KMS-11 (cell line): Measurements from ENCODE around the gene ITPKB.
"Not testable (repeated sequence)": the region's sequence is repeated elsewhere in the genome, so short reads cannot be mapped to it uniquely, and the experiment has no call there.

Source experiments
- H2AFZ ChIP-seq: fragments of 200-600 bp; sonication (generic); 2 replicates; pipeline ENCODE4 v1.6.1; 2016; ENCODE audit warnings: antibody characterized with exemption, mixed run types, low read depth
- H3K27ac ChIP-seq: fragments of 200-600 bp; sonication (generic); 2 replicates; pipeline ENCODE4 v1.6.1; 2016; ENCODE audit warnings: mild to moderate bottlenecking, mixed run types
- H3K27me3 ChIP-seq: fragments of 200-600 bp; sonication (generic); 2 replicates; pipeline ENCODE4 v1.6.1; 2017; ENCODE audit warnings: mild to moderate bottlenecking, low read depth, mixed run types, moderate library complexity; ENCODE audit not compliant: insufficient read depth
- H3K36me3 ChIP-seq: fragments of 200-600 bp; sonication (generic); 2 replicates; pipeline ENCODE4 v1.6.1; 2017; ENCODE audit warnings: mild to moderate bottlenecking, mixed run types; ENCODE audit not compliant: insufficient read depth
- H3K4me1 ChIP-seq: fragments of 200-600 bp; sonication (generic); 2 replicates; pipeline ENCODE4 v1.6.1; 2016; ENCODE audit warnings: mild to moderate bottlenecking, low read depth, mixed run types; ENCODE audit not compliant: poor library complexity, severe bottlenecking
- H3K4me2 ChIP-seq: fragments of 200-600 bp; sonication (generic); 2 replicates; pipeline ENCODE4 v1.7.0; 2016; ENCODE audit warnings: mild to moderate bottlenecking, mixed run types
- H3K4me3 ChIP-seq: fragments of 200-600 bp; sonication (generic); IDR thresholded peaks from 2 replicates; pipeline ENCODE4 v1.6.1; 2017; ENCODE audit warnings: low read depth, low read length, mixed read lengths; ENCODE audit not compliant: insufficient read depth
- H3K79me2 ChIP-seq: fragments of 200-600 bp; sonication (generic); 2 replicates; pipeline ENCODE4 v1.6.1; 2016; ENCODE audit warnings: low read depth, mixed run types; ENCODE audit not compliant: insufficient read depth
- H3K9ac ChIP-seq: fragments of 200-600 bp; sonication (generic); 2 replicates; pipeline ENCODE4 v1.6.1; 2016; ENCODE audit warnings: mild to moderate bottlenecking, mixed run types
- H4K20me1 ChIP-seq: fragments of 200-600 bp; sonication (generic); 2 replicates; pipeline ENCODE4 v1.6.1; 2016; ENCODE audit warnings: mild to moderate bottlenecking, mixed run types; ENCODE audit not compliant: insufficient read depth
- CTCF ChIP-seq: fragments of 200-600 bp; sonication (generic); conservative IDR thresholded peaks from 2 replicates; pipeline ENCODE4 v1.6.1; 2017; ENCODE audit warnings: low read depth, mild to moderate bottlenecking, antibody characterized with exemption, low read length, moderate library complexity, mixed read lengths

The ITPKB gene

GRCh38 chr1:226624526-226624925, 114.6 kb downstream of the ITPKB start:
- H3K4me2 ChIP-seq = no peak overlapping the region
- no peak overlapping the region for H3K9ac ChIP-seq
- H4K20me1 ChIP-seq = no peaks in the 10 kb centered on the region
- no peaks in the 10 kb centered on the region for H3K27me3 ChIP-seq
- H3K79me2 ChIP-seq = no peaks in the 10 kb centered on the region
- H3K27ac ChIP-seq = no peak overlapping the region
- H3K4me1 ChIP-seq = peaks cover 6% of the 10 kb centered on the region
- no peak overlapping the region for H2AFZ ChIP-seq
- no peak overlapping the region for H3K4me3 ChIP-seq
- TF ChIP-seq CTCF = no peak
- H3K36me3 ChIP-seq = no peaks in the 10 kb centered on the region

- Histone ChIP-seq H3K27me3 (no peaks in the 10 kb centered on the region), H3K4me1 (peaks cover 6% of the 10 kb centered on the region), H3K27ac (no peak overlapping the region), H2AFZ (no peak overlapping the region), H3K4me3 (no peak overlapping the region), H4K20me1 (no peaks in the 10 kb centered on the region), H3K9ac (no peak overlapping the region), H3K79me2 (no peaks in the 10 kb centered on the region), H3K36me3 (no peaks in the 10 kb centered on the region), H3K4me2 (no peak overlapping the region)
- TF ChIP-seq CTCF = no peak
These were observed 117.1 kb downstream of the ITPKB start for GRCh38 chr1:226622012-226622411.

DNA sequence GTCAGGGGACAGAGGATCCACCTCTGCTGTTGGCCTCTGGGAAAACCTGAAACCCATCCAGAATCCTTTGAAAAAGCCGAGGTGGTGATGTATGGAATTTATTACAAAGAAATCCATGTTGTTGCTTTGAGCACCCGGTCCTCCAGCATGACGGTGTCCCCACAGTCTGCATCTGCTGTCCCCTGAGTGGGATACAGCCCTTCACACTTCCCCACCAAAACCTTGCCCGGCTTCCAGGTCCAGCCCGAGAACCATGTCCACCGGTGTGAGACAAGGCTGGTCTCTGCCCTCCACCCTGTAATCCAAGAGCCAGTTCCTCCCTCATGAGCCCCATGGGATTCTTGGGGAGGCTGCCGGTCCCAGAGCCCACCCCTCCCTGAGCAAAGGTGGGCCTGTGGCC, 120.1 kb downstream of the ITPKB start:
- H3K4me3 ChIP-seq = no peak overlapping the region

DNA sequence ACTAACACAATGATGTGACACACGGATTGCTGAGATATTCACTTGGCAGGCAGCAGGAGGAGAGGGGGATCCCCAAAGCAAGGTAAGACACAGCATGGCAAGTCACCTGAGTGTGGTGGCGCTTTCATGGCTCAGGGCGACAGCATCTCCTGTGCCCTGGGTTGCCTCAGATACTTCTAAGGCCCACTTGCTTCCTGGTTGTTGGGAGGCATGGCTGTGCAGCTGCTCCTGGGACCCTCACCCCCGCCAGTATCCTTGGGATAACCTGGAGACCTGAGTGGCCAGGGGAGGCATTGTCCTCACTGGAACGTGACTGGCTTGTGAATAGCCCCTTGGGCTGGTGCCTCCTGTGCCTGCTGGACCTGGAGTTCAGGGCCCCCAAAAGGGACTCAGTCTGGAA, 120.7 kb downstream of the ITPKB start:
- Histone ChIP-seq H3K4me3 (no peak overlapping the region), H3K79me2 (no peaks in the 10 kb centered on the region), H3K9ac (no peak overlapping the region), H3K27ac (no peak overlapping the region), H3K36me3 (no peaks in the 10 kb centered on the region), H3K27me3 (no peaks in the 10 kb centered on the region), H3K4me2 (no peak overlapping the region), H2AFZ (no peak overlapping the region), H4K20me1 (no peaks in the 10 kb centered on the region), H3K4me1 (no peaks in the 10 kb centered on the region)
- TF ChIP-seq CTCF = no peak

More for the DNA sequence above, 120.1 kb downstream of the ITPKB start:
- TF ChIP-seq CTCF = no peak
- Histone ChIP-seq H2AFZ (no peak overlapping the region), H3K4me1 (no peaks in the 10 kb centered on the region), H3K4me2 (no peak overlapping the region), H3K27ac (no peak overlapping the region), H3K9ac (no peak overlapping the region), H3K36me3 (no peaks in the 10 kb centered on the region), H3K27me3 (no peaks in the 10 kb centered on the region), H3K79me2 (no peaks in the 10 kb centered on the region), H4K20me1 (no peaks in the 10 kb centered on the region)

DNA sequence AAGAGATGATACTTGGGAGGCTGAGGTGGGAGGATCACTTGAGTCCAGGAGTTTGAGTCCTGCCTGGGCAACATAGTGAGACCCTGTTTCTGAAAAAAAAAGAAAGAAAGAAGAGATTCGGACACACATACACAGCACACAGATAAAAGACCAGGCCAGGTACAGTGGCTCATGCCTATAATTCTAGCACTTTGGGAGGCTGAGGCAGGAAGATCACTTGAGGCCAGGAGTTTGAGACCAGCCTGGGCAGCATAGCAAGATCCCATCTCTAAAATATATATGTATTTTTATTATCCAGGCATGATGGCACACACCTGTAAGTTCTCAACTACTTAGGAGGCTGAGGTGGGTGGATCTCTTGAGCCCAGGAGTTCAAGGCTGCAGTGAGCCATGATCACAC, 121.4 kb downstream of the ITPKB start:
- H2AFZ ChIP-seq = not testable (repeated sequence)

More for the DNA sequence above, 121.4 kb downstream of the ITPKB start:
- not testable (repeated sequence) for H3K36me3 ChIP-seq, H3K4me3 ChIP-seq, H3K27me3 ChIP-seq, H3K4me2 ChIP-seq, H3K4me1 ChIP-seq, H3K27ac ChIP-seq, H4K20me1 ChIP-seq, H3K79me2 ChIP-seq, H3K9ac ChIP-seq
